HG03064 (cell line): Measurements from ENCODE around the gene TLE5.
"Not testable (repeated sequence)": the region's sequence is repeated elsewhere in the genome, so short reads cannot be mapped to it uniquely, and the experiment has no call there.

Experiments used
- ATAC-seq: cut with Tn5 transposase; IDR thresholded peaks from one replicate; pipeline ENCODE4 v1.9.1; 2021; ENCODE audit warnings: low read depth; ENCODE audit not compliant: unreplicated experiment

The TLE5 gene

DNA sequence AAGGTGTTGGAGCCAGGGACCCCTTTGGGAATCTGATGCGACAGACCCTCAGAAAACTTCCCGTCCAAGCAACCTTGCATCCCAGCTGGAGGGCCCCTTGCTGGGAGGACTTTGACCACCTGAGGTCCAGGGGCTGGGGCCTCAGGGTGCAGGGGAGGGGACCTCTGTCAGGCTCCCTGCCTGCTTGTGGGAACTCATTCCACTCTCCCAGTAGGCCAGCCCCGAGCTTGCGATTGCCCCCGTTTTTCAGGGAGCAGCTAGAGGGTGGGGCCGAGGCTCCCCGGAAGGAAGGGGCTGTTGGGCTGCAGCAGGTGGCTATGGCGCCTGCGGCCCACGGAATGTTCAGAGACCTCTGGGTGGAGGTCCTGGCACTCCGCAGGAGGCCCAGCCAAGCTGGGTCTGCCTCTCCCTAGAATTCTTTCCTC is 34.6 kb upstream of the TLE5 start:
- no peak for ATAC-seq

DNA sequence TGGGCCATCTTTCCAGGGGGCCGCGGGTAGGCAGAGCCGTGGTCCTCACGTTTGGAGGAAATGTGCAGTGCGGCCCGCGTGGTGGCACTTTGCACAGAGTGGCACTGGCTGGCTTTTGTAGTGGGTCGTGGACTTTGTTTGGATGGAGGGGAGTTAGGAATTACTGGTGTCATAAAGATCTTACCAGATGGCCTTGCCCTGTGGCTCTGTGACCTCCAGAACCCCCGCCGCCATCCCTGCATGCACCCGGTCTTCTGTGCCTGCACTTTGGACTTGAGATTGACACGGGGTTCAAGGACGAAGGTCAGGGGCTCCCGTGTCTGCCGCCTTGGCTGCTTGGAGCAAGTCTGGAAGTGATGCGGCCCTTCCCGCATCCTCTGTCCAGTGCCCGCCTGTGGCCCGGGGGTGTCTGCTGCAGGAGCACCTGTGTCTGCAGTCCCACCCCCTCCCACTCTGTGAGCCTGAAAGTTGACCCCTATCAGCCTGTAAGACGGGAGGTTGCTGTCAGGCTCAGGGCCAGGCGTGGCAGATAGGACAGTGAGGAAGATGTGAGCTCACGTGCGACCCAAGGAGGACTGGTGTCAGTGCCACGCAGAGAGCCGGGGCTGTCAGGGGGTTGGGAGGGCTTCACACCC is 34.1 kb upstream of the TLE5 start:
- ATAC-seq, result no peak

DNA sequence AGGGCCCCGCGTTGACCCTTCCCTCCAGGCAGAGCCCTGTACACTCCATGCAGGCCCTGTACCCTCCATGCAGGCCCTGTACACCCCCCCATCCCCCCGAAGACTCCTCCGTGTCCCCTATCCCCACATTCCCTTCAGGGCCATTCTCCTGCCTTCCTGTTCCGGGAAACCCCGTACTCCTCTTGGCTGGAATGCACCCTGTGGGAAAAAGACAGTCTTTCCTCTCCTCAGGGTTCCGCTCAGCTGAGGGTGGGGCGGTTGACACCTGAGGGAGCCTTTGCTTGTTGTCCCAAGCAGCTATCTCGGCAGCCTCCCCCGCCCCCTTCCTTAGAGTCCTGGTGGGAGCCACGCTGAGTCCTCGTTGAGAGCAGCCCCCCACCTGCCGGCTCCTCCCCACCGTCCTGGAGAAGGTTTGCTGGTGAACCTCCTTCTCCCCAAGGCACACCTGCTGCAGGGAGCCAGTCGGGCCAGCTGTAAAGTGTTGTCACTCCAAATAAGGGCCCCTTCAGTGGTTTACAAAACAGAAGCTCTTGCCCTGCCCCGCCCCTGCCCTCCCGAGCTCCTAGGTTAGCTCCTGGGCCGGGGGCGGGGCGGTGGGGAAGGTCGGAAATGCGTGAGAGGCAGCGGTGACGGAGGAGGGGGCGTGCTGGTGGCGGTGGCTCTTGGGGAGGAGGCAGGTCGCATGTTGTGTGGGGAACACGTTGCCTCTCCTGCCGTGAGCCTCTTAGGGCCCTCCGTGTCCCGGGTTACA is 33.3 kb upstream of the TLE5 start:
- ATAC-seq, result no peak

DNA sequence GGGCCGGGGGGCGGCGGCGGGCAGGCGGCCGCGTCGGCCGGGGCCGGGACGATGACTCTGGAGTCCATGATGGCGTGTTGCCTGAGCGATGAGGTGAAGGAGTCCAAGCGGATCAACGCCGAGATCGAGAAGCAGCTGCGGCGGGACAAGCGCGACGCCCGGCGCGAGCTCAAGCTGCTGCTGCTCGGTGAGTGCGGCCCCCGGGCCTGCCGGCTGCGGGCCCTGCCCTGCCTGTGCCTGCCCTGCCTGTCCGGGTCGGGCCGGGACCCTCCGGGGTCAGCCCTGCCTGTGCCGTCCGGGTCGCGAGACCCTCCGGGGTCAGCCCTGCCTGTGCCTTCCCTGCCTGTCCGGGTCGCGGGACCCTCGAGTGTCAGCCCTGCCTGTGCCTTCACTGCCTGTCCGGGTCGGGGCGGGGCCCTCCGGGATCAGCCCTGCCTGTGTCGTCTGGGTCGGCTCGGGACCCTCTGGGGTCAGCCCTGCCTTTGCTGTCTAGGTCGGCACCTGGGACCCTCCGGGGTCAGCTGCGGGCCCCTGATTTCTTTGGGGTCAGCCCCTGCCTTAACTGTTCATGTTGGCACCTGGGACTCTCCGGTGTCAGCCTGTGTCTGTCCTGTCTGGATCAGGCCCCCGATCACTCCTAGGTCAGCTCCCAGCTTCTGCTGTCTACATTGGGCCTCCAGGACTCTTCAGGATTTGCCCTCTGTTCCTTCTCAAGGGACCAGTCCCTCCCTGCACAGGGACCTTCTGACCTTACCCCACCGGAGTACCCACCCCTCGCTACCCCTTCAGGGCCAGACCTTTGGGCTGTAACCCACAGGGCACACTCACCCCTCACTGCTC is 32.5 kb upstream of the TLE5 start:
- ATAC-seq, result no peak

DNA sequence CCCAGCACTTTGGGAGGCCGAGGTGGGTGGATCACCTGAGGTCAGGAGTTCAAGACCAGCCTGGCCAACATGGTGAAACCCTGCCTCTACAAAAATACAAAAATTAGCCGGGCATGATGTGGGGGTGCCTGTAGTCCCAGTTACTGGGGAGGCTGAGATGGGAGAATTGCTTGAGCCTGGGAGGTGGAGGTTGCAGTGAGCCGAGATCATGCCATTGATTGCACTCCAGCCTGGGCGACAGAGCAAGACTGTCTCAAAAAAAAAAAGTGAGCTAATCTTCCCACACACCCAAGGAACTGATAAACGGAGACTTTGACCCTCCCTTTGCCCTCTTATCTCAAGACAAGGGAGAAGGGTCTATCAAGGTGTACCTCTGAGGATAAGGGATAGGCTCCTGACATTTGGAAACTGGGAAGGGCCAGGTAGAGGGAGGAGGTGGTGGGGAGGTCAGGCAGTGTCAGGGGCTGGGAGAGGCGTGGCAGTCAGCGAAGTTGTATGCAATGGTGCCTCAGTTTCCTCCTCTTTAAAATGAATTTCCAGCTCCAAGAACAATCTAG is 27.1 kb upstream of the TLE5 start:
- ATAC-seq, result not testable (repeated sequence)

DNA sequence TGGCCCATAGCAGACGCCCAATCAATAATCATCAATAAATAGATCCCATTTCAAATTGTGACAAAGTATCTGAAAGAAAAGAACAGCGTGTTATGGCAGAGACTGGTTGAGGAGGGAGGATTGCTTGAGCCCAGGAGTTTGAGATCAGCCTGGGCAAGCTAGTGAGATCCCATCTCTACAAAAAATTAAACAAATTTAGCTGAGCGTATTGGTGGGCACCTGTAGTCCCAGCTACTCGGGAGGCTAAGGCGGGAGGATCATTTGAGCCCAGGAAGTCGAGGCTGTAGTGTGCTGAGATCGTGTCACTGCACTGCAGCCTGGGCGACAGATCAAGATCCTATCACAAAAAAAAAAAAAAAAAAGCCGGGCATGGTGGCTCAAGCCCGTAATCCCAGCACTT is 25.5 kb upstream of the TLE5 start:
- ATAC-seq, result no peak

DNA sequence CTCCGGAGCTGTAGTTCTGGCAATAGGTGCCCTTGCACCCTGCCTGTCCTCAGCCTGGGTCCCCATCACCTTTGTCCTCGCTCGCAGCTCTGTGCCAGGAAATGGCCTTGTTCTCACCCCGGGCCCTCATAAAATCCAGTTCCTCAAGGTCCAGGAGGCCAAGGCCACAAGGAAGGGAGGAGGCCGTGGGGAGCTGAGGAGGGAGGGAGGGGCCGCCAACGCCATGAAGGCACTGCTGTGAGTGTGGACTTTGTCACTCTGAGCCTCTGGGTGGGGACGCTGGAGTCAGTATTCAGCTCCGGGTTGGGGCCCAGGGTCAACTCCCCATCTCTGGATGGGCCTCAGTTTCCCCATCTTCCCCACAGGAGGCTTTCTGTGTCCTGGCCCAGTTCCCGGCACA is 22.6 kb upstream of the TLE5 start:
- ATAC-seq, result no peak

DNA sequence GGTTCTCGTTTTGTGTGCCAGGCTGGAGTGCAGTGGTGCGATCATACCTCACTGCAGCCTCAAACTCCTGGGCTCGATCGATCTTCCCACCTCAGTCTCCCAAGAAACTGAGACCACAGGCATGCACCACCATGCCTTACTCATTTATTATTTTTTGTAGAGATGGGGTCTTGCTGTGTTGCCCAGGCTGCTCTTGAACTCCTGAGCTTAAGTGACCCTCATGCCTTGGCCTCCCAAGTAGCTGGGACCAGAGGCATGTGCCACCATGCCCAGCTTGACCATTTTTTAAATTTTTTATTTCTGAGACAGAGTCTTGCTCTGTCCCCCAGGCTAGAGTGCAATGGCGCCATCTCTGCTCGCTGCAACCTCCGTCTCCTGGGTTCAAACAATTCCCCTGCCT is 21.7 kb upstream of the TLE5 start:
- no peak for ATAC-seq

DNA sequence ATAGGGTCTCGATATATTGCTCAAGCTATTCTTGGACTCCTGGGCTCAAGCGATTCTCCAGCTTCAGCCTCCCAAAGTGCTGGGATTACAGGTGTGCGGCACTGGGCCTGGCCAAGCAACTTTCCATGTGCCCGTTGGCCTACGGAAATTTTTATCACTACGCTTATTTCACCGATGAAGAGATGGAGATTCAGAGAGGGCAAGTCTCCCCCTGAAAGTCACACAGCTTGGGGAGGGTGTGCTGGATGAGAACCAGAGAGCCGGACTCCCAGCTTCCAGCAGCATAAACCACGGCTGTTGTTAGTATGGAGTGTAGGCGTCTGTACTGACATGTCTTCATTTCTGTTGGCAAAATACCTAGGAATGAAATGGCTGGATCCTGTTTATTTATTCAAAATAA is 20.0 kb upstream of the TLE5 start:
- ATAC-seq, result no peak

DNA sequence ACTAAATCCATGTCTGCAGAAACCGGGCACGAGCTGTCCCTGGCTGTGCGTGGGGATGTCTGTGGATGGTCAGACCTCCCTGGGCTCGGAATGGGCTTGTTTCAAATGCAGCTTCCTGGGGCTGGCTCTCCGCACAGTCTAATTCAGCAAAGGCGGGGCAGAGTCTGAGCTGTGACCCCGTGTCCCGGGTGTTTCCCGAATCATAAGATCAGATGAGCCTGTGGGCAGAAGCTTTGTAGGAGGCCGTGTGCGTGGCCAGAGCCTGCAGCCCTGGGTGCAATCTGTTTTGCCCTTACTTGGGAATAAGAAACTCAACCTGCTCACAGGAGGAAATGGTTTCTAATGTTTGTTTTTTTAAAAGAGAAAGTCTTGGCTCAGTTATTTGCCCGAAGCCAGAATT is 18.0 kb upstream of the TLE5 start:
- ATAC-seq, result no peak

DNA sequence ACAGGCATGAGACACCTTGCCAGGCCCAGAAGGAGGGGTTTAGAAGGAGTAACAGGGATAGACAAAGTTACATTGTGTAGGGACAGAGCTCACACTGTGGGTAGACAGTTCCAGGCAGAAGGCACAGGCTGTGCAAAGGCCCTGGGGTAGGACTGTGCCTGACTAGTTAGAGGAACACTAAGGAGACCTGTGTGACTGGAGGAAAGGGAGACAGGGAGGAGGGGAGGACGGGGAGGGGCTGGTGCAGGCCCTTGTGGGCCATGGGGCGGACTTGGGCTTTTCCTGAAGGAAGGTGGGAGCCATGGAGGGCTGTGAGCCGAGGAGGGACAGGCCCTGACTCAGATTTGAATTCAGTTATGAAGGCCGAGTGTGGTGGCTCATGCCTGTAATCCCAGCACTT is 17.3 kb upstream of the TLE5 start:
- no peak for ATAC-seq

DNA sequence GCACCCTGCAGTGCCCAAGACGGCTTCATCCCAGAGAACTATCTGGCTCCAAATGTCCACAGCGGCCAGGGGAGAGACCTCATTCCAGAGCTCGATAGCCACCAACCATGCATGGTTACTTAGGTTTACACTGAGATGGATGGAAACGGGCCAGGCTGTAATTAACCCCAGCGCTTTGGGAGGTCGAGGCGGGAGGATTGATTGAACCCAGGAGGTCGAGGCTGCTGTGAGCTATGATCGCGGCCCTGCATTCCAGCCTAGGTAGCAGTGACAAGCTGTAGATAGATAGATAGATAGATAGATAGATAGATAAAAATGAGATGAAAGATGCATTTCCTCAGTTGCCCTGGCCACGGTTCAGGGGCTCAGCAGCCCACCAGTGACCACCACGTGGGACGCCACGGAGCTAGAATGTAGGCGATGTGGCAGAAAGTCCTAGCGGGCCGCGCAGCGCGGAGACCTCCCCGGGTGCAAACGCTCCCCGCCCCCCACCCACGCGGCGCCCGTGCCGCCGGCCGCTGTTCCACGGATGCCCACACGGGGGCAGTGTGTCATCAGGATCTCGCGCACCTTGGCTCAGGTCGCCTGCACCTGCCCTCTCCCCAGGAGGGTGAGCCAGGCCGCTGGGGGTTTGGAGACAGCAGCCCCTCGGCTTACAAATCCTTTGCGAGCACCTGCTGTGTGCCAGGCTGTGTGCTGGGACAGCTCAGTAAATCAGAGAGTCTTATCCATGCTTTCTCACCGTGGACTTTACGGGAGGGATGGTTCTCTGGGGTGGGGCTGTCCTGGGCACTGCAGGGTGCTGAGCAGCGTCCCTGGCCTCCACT is 13.5 kb upstream of the TLE5 start:
- no peak for ATAC-seq

DNA sequence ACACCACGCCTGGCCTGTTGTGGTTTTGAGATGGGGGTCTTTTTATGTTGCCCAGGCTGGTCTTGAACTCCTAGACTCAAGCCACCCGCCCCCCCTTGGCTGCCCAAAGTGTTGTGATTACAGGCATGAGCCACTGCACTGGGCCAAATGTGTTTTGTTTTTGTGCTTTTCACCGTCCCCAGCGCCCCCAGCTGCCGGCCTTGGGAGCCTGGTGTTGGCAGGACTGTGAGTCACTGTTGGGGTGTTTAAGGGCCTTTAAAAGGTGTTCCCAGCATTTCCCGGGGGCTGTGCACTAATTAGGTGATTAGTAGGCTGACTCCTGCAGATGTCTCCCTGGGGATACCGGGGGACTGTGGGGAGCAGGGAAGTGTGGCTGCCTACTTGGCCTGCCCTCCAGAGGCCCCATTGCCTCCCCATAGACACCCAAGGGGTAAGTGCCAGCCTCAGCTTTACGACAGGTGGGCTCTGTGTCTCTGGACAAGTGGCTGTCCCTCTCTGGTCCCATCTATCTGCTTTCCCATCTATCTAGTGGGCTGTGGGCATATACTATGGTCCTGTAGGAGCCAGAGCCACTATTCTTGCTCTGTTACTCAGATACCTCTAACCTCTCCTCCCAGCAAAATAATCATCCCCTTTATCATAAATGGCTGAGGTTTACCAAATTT is 11.8 kb upstream of the TLE5 start:
- no peak for ATAC-seq

DNA sequence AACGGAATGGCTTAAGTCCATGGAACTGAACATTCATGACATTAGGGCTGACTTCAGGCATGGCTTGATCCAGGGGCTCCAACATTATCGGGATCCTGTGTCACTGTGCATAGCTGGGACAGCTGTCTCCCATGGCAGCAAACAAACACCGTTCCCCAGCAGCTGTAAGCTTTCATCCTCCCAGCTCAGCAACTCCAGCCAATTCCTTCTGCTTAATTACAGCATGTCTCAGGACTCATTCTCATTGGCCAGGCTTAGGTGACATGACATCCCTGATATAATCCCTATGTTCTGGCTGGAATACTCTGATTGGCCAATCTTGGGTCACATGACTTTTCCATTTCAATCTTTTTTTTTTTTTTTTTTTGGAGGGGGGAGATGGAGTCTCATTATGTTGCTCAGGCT is 10.9 kb upstream of the TLE5 start:
- ATAC-seq, result no peak

DNA sequence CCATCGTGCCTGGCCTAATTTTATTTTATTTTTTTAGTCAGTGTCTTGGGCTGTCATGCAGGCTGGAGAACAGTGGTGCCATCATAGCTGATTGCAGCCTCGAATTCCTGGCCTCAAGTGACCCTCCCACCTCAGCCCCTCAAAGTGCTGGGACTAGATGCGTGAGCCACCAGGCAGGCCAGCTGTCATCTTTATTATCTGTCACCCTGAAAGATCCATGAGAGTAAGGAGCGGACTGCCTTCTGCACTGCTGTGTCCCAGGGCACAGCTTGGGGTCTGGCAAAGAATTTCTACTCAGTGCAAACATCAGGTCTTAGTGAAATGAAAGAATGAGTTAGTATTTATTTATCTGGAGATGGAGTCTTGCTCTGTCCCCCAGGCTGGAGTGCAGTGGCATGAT is 9.5 kb upstream of the TLE5 start:
- ATAC-seq, result no peak

DNA sequence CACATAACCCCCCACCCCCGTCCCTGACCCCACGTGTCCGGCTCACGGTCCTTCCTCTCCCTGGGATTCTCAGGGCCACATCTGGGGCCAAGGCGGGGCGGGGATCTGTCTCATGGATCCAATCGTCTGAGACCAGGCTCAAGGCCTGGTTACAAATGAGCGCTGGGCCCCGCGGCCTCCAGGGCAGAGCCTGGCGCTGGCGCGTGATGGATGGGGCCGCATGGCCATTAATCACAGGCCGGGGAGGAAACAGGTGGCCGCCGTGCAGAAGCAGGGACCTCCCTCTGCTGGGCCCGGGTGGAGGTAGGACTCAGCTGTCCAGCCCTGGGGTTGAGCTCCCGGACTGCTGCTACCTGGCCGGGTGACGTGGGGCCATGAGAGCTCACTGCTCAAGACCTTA is 5.8 kb upstream of the TLE5 start:
- ATAC-seq, result no peak

DNA sequence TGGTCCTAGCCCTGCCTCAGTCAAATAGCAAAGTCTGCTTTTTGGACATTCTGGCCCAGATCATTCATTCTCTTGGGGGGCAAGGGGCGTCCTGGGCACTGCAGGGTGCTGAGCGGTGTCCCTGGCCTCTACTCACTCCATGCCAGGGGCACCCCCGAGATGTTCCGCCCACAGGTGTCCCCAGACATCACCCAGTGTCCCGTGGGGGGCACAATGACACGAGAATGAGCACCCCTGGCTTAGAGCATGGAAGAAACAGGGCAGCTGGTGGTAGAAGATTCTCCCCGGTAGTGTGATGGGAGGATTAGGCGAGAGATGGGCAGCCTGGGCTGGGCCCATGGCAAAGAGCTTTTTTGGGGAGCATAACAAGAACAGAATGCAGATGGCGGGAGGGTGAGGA is 5.3 kb upstream of the TLE5 start:
- no peak for ATAC-seq

DNA sequence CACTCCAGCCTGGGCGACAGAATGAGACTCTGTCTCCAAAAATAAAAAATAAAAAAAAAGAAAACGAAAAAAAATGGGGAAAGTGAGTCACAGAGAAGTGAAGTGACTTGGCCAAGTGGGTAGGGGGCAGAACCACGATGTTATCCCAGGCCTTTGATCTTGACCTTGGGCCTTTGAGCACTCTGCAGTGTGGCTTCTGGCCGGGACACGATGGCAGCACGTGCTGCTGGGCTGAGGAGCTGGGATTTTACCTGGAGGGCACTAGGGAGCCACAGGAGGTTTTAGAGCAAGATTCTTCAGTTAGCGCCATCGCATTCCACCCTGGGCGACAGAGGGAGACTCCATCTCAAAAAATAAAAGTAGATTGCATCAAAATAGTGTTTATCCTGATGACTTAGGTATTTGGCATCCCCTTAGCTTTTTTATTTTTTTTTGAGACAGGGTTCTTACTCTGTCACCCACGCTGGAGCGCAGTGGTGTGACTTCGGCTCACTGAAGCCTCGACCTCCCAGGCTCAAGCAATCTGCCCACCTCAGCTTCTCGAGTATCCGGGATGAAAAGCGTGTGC is 4.3 kb upstream of the TLE5 start:
- ATAC-seq, result no peak

DNA sequence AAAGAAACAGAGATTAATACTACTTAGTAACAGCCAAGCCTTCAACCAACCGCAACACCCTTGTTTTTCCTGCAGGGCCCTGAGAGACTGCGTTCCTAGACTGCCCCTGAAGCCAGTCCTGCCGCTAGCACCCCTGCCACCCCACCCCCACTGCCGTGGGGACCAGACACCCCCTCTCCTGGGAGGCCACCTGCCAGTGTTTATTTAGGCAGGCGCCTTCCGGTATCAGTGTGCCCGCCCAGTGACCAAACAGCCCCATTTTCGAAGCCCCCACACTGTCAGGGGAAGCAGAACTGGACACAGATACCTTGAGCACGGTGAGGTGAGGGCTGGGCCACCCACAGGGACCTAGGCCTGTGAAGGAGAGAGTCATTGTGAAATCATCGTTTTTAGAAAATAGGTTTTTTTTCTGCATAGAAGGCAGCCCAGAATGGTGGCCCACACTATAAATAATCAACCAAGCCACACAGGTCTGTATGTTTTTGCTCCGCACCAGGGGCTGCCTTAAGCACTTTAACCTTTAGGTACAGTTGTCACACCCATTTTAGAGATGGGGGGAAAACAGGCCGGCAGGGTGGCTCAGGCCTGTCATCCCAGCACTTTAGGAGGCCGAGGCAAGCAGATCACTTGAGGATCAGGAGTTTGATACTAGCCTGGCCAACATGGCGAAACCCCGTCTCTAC is 3.5 kb upstream of the TLE5 start:
- peak; percentile 52 for ATAC-seq
